ENCODE results near the gene SLC35B3.
"Not testable (repeated sequence)": the region's sequence is repeated elsewhere in the genome, so short reads cannot be mapped to it uniquely, and the experiment has no call there.

SLC35B3 gene

GRCh38 chr6:8415280-8415679 is 20.1 kb downstream of the SLC35B3 start:
- in situ Hi-C loops (cut with HindIII; ENCODE audit: low sequenced_read_pairs), result no loop called here

- in situ Hi-C loops (cut with HindIII; ENCODE audit: low sequenced_read_pairs), result no loop called here
Measured at GRCh38 chr6:8414844-8415243, 20.5 kb downstream of the SLC35B3 start.

- in situ Hi-C loops (cut with HindIII; ENCODE audit: low sequenced_read_pairs), result not testable (repeated sequence)
Measured at GRCh38 chr6:8405946-8406345, 29.4 kb downstream of the SLC35B3 start.

- in situ Hi-C loops (cut with HindIII; ENCODE audit: low sequenced_read_pairs), result no loop called here
Measured at GRCh38 chr6:8402546-8402945, 32.8 kb downstream of the SLC35B3 start.

GRCh38 chr6:8400663-8401062 is 34.7 kb downstream of the SLC35B3 start:
- in situ Hi-C loops (cut with HindIII; ENCODE audit: low sequenced_read_pairs), result no loop called here

- in situ Hi-C loops (cut with HindIII; ENCODE audit: low sequenced_read_pairs), result no loop called here
Measured at GRCh38 chr6:8392569-8392968, 42.8 kb downstream of the SLC35B3 start.

- in situ Hi-C loops (cut with HindIII; ENCODE audit: low sequenced_read_pairs), result no loop called here
Measured at GRCh38 chr6:8391934-8392333, 43.4 kb downstream of the SLC35B3 start.

- in situ Hi-C loops (cut with HindIII; ENCODE audit: low sequenced_read_pairs), result no loop called here
Measured at GRCh38 chr6:8389036-8389818, 46.1 kb downstream of the SLC35B3 start.

GRCh38 chr6:8387942-8388437 is 47.4 kb downstream of the SLC35B3 start:
- in situ Hi-C loops (cut with HindIII; ENCODE audit: low sequenced_read_pairs), result no loop called here

GRCh38 chr6:8383584-8383983 is 51.8 kb downstream of the SLC35B3 start:
- in situ Hi-C loops (cut with HindIII; ENCODE audit: low sequenced_read_pairs), result no loop called here

GRCh38 chr6:8382434-8382833 is 52.9 kb downstream of the SLC35B3 start:
- in situ Hi-C loops (cut with HindIII; ENCODE audit: low sequenced_read_pairs), result no loop called here

- in situ Hi-C loops (cut with HindIII; ENCODE audit: low sequenced_read_pairs), result no loop called here
Measured at GRCh38 chr6:8375916-8376315, 59.4 kb downstream of the SLC35B3 start.

Measured in DLD1 (cell line).